Ecto neural progenitor cell (in vitro differentiated cells): ENCODE measurements around the gene GLRX.
A peak's percentile ranks its signal among the peaks of the same experiment; 100 is the strongest.
"Not testable (repeated sequence)": the region's sequence is repeated elsewhere in the genome, so short reads cannot be mapped to it uniquely, and the experiment has no call there.

Experiments
- DNase-seq: peaks from one replicate; pipeline ENCODE4 v3.0.0-alpha.2; 2018; ENCODE audit warnings: low spot score

The GLRX gene, protein sequence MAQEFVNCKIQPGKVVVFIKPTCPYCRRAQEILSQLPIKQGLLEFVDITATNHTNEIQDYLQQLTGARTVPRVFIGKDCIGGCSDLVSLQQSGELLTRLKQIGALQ

DNA sequence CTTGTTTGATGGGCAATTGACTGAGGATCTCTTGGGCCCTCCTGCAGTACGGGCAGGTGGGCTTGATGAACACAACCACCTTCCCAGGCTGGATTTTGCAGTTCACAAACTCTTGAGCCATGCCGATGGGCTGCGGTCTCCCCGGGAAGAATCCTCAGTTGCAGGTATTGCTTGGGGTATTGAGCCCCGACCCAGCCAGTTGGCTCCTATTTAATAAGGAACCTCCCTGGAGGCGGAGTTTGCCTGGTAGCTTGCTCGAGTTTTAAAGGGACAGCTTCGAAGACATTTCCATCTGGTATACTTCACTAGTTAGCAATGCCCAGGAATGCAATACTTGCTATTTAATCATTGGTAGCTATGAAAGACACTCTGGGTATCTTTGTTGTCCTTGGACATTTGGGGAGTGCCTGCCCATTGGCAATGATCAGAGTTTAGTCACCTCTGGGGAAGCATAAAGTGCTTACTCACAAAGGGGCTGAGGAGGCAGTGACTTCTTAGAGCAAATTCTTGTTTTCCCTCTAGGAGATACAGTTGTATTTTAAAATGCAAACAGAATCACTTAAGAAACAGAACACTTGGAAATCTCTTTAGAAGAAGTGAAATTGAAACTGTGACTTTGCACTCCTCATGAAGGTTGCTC lies at the start of gene GLRX:
GLRX (minus strand) TSS at position 185 of the 640 bp plus-strand sequence; CDS start at position 121, 64 bp downstream.
- DNase-seq: peak; percentile 65

DNA sequence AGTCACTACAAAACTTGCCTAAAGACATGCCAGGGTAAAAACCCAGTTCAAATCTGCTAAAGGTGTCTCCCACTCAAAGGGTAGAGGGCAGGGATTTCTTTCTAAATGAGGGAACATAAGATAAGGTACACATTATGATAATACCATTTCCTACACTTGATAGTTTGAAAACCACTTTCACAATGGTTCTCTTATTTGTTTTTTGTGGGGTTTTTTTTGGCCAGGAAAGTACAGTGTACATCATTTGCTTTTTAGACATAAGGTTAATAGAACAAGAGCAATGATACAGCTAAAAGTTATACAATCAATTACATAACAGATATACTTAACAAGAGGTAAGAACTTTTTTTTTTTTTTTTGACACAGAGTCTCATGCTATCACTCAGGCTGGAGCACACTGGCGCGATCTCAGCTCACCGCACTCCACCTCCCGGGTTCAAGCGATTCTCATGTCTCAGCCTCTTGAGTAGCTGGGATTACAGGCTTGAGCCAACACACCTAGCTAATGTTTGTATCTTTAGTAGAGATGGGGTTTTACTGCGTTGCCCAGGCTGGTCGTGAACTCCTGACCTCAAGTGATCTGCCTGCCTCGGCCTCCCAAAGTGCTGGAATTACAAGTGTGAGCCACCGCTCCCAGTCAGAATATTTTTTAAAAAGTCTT lies 48.8 kb upstream of the GLRX start:
- DNase-seq: no peak

DNA sequence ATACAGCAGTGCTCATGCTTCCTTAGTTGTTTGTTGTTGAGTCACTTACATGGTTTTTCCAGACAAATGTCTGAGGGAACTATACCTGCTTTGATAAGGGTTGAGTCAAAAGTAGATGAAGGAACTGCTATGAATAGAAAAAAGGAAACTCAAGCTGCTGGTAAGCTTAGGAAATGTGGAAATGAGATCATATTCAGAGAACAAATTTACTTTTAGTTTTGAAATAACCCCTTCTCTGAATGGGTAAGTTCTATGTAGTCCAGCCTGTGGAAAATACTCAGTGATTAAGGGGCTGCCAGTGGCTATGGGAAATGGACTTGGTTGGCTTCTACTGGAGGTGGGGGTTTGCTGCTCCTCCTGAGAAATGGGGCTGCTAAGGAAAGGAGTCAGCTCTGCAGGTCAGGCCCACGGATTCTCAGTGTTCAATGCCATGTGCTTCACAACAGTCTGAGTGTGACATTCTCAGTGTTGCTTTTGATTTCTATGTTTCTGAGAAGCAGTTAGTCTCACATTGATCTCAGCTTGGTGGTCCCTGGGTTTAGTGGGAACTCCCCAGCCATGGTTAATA lies 47.7 kb upstream of the GLRX start:
- no peak for DNase-seq

DNA sequence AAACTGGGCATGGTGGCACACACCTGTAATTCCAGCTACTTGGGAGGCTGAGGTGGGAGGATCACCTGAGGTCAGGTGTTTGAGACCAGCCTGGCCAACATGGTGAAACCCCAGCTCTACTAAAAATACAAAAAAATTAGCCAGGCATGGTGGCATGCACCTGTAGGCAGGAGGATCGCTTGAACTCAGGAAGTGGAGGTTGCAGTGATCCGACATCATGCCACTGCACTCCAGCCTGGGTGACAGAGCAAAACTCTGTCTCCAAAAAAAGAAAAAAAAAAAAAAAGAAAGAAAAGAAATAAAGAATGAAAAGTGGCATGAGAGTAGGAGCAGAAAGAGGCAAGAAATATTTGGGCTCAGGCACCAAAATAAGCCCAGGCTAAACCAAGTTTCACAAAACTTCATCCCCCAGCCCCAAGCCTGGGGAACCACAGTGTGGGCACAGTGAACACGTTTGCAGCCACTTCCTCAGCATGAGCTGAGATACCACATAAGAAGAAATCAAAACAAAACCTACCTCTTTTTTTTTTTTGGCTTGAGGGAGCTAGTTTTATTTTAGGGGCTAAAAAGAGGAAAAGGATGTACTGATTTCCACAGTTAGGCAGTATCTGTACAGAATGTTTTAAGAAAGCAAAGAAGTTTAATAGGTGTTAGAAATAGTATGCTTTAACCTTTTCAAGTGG lies 46.8 kb upstream of the GLRX start:
- DNase-seq: not testable (repeated sequence)

DNA sequence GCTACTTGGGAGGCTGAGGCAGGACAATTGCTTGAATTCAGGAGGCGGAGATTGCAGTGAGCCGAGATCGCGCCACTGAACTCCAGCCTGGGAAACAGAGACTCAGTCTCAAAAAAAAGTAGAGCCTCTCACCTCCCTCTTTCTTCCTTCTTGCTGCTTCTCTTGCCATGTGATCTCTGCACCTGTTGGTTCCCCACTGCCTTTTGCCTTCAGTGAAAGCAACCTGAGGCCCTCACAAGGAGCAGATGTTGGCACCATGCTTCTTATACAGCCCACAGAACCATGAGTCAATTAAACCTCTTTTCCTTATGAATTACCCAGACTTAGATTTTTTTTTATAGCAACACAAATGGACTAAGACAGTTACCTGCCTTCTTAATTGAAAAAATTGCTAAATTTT lies 45.6 kb upstream of the GLRX start:
- DNase-seq: no peak

DNA sequence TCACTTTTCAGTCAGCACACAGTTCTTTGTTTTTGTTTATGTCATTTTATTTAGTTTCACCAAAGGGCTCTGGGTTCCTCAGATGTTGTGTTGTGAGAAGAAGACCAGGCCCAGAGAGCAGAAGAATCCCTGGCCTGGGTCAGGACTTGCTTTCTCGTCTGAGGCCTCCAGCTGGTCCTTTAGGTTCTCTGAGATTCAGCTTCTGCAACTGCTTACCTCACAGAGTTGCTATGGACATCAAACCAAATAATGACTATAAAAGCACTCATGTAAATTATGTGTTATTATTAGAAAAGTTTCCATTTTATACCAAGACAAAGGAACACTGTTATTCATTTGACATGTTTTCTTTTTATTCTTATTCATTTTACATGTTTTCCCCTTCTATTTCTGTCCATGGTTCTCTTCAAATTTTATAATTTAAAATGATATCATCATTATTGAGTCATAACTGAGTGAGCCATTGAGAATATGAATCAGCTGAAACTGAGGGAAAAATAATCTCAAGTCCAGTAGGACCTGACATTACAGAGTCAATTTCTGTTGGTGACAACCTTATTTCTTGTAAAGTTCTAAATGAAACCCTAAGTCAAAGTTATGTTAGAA lies 44.0 kb upstream of the GLRX start:
- DNase-seq: no peak

DNA sequence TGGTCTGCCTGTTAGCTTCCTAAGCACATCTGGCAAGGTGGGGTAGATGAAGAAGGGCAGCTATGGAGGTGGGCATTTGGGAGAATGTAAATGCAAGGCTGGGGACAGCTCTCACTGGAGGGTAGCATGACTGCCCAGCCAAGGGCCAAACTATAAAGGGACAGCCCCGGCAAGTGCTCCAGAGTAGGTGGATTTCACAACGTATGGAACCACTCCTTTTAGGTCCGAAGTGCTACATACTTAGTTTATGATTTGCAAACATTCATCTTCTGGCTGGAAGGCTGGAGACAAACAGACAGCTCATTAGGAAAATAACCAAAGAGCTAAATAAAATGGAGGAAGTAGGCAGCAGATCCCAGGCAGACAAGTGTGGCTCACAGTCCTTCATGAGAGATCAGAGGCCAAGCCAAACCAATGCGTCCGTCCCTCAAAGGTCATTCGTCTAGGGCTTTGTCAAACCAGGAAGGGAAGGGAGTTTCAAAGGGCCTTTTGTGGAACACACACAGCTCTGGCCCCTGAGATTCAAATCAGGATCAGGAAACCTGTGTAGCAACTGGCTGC lies 42.5 kb upstream of the GLRX start:
- no peak for DNase-seq

DNA sequence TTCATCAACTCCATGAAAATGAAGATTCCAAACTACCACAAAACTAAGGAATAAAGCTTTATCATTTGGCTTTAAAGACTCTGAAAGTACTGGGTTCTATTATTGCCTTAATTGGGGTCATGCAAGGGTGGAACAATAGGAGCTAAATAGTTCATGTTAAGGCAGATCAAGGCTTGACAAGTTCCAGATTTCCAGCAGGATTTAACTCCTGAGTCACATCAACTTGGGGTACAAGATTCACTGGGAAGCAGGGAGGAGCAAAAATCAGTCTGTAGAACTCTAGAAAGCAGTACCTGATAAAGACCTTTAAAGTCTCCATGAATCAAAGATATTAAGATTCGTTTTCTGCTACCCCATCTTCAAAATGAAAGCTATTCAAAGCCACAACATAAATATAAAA lies 41.9 kb upstream of the GLRX start:
- DNase-seq: no peak

DNA sequence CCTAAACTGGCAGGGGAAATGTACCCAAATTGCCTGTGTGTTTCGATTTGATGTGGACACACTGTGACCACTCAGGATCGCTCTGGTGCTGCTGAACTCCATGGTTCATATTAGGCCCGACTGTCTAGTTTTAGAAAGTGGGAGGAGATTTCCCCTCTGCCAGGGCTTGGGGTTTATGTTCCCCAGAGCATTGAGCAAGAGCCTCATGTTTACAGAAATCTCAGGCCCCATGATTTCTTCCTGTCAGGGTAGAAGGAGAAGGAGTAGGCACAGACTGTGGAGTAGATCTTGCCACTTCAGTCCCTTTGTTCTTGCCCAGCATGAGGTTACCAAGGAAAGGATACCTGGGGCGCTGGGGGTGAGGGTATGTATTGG lies 40.8 kb upstream of the GLRX start:
- DNase-seq: no peak

DNA sequence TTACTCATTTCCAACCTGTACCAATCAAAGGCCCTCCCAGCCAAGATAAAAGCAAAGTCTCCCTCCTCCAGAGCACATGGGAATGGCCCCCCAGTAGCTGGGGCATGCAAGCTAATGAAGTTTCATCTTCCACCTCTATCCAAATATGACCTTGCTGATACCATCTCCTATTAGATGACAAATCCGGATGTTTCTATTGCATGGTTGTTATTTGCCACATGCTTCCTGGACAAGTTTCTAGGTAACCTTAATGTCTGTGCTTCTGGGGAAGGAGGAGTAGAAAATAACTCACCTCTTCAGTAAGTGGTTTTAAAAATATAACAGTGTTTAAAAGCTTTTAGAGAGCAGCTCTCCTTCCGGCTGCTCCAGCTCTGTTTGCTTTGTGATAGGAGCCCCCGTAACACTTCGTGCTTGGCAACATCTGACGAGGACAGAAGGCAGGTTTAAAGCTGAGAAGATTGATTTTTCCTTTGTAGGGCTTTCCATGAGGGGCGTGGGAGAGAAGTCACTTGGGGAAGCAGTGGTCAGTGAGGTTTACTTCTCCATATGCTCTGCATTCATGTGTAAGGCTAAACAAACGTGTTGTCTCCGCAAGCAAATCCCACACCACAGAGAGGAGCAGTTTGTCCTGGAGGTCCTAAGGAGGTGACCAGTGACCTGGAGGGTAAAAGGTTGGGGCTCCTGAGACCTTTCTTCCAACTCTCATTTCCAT lies 40.3 kb upstream of the GLRX start:
- DNase-seq: no peak

DNA sequence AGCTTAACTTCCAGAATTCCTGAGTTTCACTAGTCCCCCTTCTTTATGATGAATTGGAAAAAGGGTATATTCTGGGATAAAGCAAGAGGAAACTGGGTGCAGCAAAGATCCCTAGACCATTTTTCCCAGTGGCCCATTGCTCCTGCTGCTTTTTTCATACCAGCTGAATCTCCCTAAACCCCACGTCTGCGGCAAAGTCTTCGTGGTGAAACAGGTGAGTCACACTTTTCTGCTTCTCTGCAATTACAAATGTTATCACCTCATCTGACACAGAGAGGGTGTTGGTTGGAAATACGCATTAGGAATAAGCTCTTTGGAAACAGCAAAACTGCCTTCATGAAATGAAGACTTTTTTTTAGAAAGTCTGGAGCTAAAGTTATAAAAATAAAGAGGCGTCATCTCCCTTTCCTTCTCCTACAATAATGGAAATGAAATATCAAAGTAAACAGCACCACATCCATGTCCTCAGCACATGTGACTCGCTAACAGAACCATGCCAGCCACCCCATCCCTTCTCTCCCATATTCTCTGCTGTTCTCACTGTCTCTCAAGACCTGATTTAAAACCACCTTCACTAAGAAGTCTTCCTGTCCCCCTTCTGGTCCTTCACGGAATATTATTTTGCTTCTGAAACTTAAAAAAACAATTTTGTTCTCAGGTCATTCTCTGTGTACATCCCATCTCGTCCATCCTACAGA lies 39.5 kb upstream of the GLRX start:
- DNase-seq: no peak

DNA sequence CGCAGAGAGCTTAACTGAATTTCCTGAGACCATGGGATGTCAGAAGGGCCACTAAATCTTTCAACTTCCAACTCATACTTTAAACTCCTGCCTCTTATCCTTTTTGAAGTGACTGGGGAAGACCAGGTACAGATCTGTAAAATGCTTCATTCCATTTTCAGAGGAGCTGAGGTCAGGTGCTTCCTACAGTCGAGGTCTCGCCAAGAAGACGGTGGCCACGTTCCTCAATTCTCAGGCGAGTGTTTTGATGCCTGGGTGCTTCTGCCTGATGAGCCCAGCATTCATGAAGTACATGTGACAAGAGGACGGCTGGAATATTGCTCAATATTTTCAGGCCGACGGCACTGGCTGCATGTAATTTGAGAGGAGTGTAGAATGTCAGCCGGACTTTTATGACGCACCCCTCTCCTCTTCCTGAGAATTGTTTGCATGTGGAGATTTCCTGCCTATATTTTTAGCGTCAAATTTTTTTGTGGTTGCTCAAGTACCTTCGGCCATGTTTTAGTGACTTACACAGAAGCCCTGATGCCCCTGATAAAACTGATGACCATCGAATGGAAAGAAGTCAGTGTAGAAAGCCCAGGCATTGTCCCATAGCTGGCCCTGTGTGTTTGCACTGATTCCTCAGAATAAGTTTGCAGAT lies 38.8 kb upstream of the GLRX start:
- no peak for DNase-seq

DNA sequence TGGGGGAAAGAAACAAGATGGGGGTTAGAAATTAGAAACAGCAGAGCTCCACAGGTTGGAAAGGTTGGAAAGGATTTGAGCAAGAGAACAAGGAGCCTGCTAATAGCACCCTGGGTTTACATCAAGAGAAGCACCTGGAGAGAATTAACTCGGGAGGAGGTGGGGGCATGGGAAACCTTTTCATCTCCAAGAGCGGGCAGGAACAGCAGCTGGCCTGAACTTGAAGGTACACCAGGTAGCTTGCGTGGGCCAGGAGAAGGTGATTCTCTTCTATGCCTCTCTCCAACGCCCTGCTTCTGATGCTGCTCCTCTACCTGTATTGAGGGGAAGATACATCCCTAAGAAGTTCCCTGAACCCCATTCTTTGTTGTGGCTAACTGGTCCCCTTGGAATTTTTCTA lies 37.1 kb upstream of the GLRX start:
- DNase-seq: no peak

DNA sequence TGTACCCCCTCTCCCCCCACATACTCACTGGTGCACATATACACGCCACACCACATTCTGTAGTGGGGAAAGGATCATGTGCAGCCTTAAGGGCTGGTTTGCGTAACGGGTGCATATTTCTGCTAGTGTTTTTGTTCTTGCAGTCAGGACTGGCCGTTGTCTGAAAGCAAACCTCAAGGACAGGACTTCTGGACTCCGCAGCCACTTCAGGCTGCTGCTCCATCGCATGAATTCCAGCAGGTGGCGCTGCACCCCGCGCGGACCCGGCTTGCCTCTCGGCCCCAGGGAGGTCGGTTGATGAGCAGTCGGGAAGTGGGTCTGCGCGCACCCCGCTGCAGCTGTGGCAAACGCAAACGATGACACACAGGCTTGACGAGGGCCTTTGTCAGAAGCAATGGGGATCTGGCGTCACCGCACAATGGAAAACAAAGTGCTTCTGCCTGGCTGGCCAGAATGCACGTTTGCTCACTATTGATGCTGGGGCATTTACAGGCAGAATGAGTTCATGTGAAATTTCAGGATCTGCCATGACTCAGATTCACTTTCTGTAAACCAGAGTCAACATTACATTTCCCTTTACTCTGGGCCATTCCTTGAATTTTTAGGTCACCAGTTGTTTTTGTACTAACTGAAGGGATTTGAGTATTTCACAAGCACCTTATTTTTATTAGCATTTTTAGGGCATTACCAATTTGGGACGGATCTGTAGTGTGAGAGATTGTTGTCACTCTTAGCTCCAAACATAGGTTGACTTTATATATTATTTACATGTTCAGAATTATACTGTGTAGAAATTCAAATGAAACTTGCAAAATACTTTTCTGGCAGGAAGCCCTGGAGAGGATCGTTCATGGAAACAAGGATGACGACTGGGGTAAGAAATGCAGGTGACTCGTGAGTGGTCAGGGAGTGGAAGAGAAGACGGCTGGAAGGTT lies 36.4 kb upstream of the GLRX start:
- peak; percentile 96 for DNase-seq

DNA sequence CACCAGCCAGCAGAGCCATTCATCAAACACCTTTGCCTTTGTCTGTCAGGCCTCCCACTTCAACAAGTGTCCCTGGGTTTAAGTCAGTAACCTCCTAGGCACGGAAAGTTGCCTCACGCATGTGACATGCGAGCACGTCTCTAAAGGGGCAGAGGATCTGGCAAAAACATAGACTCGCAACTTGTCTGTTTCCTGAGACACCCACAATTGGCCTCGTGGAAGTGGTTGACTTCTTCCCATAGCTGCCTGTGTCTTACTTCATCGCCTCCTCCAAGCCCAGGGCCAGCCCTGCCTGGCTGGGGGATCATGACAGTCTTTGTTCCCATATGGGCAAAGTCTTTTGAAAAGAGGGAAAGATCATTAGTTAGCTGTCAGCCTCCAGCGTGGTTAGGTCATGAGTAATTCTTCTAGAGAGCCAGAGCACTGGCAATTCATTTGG lies 35.5 kb upstream of the GLRX start:
- DNase-seq: no peak

DNA sequence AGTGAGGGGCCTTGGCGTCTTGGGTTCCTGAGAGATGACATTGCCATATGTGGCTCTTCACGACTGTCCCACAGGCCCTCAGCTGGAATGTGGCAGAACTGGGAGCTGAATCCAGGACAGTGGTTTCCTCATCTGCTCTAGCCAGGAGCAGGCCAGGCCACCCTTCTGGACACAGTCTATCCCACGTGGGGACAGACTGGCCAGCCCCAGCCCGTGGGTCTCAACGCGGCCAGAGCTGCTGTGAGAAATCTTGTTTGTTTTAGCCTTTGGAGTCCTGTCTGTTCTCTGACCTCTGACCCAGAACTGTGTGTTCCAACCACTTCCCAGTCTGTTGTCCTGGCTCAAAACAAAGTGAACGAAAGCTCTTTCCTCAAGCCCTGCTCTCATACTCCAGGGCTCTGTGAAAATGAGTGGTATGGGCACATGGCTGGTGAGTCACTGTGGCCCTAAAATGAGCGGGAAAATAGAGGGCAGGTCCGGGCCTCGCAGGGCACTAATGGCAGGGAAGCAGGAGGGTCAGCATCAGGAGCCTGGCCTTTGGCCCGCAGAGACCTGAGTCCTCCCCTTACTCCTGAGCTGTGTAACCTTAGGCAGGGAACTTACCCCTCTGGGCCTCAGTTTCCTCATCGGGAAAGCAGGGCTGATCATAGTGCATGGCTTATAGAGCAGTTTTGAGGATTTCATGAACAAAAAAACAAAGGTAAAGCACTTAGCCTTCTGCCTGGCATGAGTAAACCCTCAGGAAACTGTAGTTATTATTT lies 34.8 kb upstream of the GLRX start:
- DNase-seq: no peak

DNA sequence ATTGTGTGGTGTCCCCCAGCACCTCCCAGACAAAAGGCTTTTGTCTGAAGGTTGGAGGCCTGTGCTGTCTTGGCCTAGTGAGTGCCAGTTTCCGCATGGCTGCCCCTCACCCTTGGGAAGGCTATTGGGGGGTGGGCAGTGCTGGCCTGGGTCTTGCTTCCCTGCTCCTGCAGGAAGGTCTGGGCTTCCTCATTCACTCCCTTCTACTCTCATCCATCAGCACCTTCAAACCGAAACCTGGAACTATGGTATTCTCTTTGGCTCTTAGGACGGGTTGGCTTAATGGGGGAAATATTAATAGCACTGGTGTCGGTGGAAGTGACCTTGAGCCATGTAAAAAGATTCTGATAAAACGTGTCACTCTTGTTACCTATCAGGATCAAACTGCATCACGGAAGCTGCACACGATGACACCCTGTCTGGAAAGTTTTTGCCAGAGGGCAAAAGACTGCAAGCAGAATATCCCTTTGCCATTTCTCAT lies 34.0 kb upstream of the GLRX start:
- no peak for DNase-seq

DNA sequence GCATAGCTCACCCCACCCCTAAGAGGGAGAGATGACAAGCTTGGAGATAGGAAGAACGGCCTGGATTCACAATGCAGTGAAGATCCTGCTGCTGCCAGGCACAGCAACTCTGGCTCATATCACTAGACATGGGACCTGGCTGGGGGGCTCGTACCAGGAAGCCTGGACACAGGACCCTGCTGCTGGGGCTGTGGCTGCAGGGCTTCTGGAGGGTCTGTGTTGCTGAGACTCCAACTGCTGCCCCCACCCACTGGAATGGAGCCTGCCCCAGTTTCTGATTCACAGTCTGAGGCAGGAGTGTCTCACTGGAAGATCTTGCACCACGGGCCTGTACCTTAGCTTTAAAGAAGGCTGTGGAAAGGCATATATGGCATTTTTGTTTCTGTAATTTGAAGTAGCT lies 31.0 kb upstream of the GLRX start:
- no peak for DNase-seq
